PC-3 (cell line): ENCODE results near the gene KDM4C. TPM values are rescaled to one million over a fixed set of nuclear protein-coding genes. Genes with fewer than 3 reads are reported as not detected.

Experiments used
- ATAC-seq: fragments of 200-7000 bp; cut with Tn5 transposase; 2 replicates; pipeline ENCODE4 v1.9.1; 2020; ENCODE audit warnings: mild to moderate bottlenecking, moderate library complexity
- BruUV-seq: library from RNA; stranded (reverse); fragments of 400-500 nt; replicated peaks from 2 replicates; lab custom pipeline; 2021; lab: Mats Ljungman, UMichigan
- CTCF ChIA-PET: fragments of 300-600 bp; sonication (Branson Sonifier 250); formaldehyde crosslinking; loops from one replicate; lab custom pipeline; 2022; ENCODE audit warnings: antibody characterized with exemption; lab: Charles Lee
- POLR2A ChIA-PET: fragments of 300-600 bp; sonication (Branson Sonifier 250); formaldehyde crosslinking; loops from one replicate; lab custom pipeline; 2022; ENCODE audit warnings: antibody characterized with exemption; ENCODE audit not compliant: unreplicated experiment; lab: Charles Lee
- DNase-seq: peaks from one replicate; pipeline ENCODE4 v3.0.0-alpha.2; 2015
- H2AFZ ChIP-seq: fragments of 300-600 bp; sonication (generic); 2 replicates; pipeline ENCODE4 v1.6.0; 2016; ENCODE audit warnings: antibody characterized with exemption, low read length
- H3F3A ChIP-seq: fragments of 300-600 bp; sonication (generic); one replicate; pipeline ENCODE4 v1.6.0; 2017; ENCODE audit warnings: antibody characterized with exemption, low read length, control low read depth, mild to moderate bottlenecking; ENCODE audit not compliant: unreplicated experiment
- H3K27ac ChIP-seq: fragments of 300-600 bp; sonication (generic); 2 replicates; pipeline ENCODE4 v1.5.1; 2016; ENCODE audit warnings: mild to moderate bottlenecking, low read length
- H3K27me3 ChIP-seq: fragments of 300-600 bp; sonication (generic); 2 replicates; pipeline ENCODE4 v1.6.1; 2016; ENCODE audit warnings: low read length, mixed read lengths
- H3K36me3 ChIP-seq: fragments of 300-600 bp; sonication (generic); 2 replicates; pipeline ENCODE4 v1.6.1; 2016; ENCODE audit warnings: low read depth, mixed run types, low read length, mixed read lengths
- H3K4me1 ChIP-seq: fragments of 300-600 bp; sonication (generic); 2 replicates; pipeline ENCODE4 v1.5.1; 2016; ENCODE audit warnings: low read length; ENCODE audit not compliant: insufficient read depth
- H3K4me2 ChIP-seq: fragments of 300-600 bp; sonication (generic); 2 replicates; pipeline ENCODE4 v1.6.0; 2016; ENCODE audit warnings: low read length
- H3K4me3 ChIP-seq: fragments of 300-600 bp; sonication (generic); 2 replicates; pipeline ENCODE4 v1.5.1; 2016; ENCODE audit warnings: mild to moderate bottlenecking, low read length, mixed read lengths
- H3K79me2 ChIP-seq: fragments of 300-600 bp; sonication (generic); 2 replicates; pipeline ENCODE4 v1.6.1; 2017; ENCODE audit warnings: low read length, mixed read lengths
- H3K9ac ChIP-seq: fragments of 300-600 bp; sonication (generic); 2 replicates; pipeline ENCODE4 v1.6.0; 2016; ENCODE audit warnings: mild to moderate bottlenecking, low read length
- H3K9me2 ChIP-seq: fragments of 300-600 bp; sonication (generic); replicated peaks from 2 replicates; pipeline ENCODE4 v1.6.1; 2016; ENCODE audit warnings: mixed run types, low read length, mixed read lengths
- H3K9me3 ChIP-seq: fragments of 300-600 bp; sonication (generic); 2 replicates; pipeline ENCODE4 v1.6.1; 2016; ENCODE audit warnings: low read length, mixed read lengths
- H4K20me1 ChIP-seq: fragments of 300-600 bp; sonication (generic); 2 replicates; pipeline ENCODE4 v1.6.1; 2016; ENCODE audit warnings: low read length, mixed read lengths
- CTCF ChIP-seq: fragments of 300-600 bp; sonication (generic); conservative IDR thresholded peaks from 2 replicates; pipeline ENCODE4 v1.5.1; 2017; ENCODE audit warnings: antibody characterized with exemption, low read depth, mild to moderate bottlenecking, low read length
- EZH2 ChIP-seq: fragments of 300-600 bp; sonication (generic); IDR thresholded peaks from one replicate; pipeline ENCODE4 v1.6.1; 2017; ENCODE audit warnings: antibody characterized with exemption, mild to moderate bottlenecking, low read length; ENCODE audit not compliant: unreplicated experiment
- EZH2phosphoT487 ChIP-seq: fragments of 300-600 bp; sonication (generic); IDR thresholded peaks from 2 replicates; pipeline ENCODE4 v1.6.1; 2018; ENCODE audit warnings: mild to moderate bottlenecking, antibody characterized with exemption, low read length, borderline replicate concordance
- intact Hi-C: fragments of 100-400 bp; cut with micrococcal nuclease; formaldehyde crosslinking; loops from 2 replicates; pipeline ENCODE4 v1.9.0; 2023
- total RNA-seq: library from RNA; depleted of rRNA; stranded (reverse); fragments of >200 nt; gene quantifications from 2 replicates; pipeline ENCODE4 v1.2.3, GENCODE V29; 2014

Gene KDM4C
- total RNA-seq, 1 experiment from 2014 or later: 27.0 TPM

- ChIA-PET CTCF (no interaction called here), POLR2A (no interaction called here)
- Histone ChIP-seq H3F3A (no peaks in the 10 kb centered on the region), H3K4me1 (no peaks in the 10 kb centered on the region), H3K36me3 (no peaks in the 10 kb centered on the region), H3K9ac (no peak overlapping the region), H3K4me3 (no peak overlapping the region), H2AFZ (no peak overlapping the region), H3K79me2 (no peaks in the 10 kb centered on the region), H4K20me1 (no peaks in the 10 kb centered on the region), H3K9me2 (no peaks in the 10 kb centered on the region), H3K9me3 (no peaks in the 10 kb centered on the region), H3K27ac (no peak overlapping the region), H3K27me3 (no peaks in the 10 kb centered on the region), H3K4me2 (no peak overlapping the region)
- no peak for ATAC-seq
- peak; percentile 13 for DNase-seq
- BruUV-seq: no TSS peak
- no peak for TF ChIP-seq CTCF
- intact Hi-C loops: no loop called here
Measured at GRCh38 chr9:6973762-6974161, 216.0 kb downstream of the KDM4C start.

- intact Hi-C loops: no loop called here
- no TSS peak for BruUV-seq
- CTCF ChIA-PET: no interaction called here
- Histone ChIP-seq H3K36me3 (no peaks in the 10 kb centered on the region), H3K27me3 (no peaks in the 10 kb centered on the region), H3K4me1 (no peaks in the 10 kb centered on the region), H3K9ac (no peak overlapping the region), H3K4me3 (no peak overlapping the region), H4K20me1 (no peaks in the 10 kb centered on the region), H3K4me2 (no peak overlapping the region), H2AFZ (no peak overlapping the region), H3F3A (no peaks in the 10 kb centered on the region), H3K9me2 (no peaks in the 10 kb centered on the region), H3K9me3 (no peaks in the 10 kb centered on the region), H3K79me2 (no peaks in the 10 kb centered on the region), H3K27ac (no peak overlapping the region)
- ATAC-seq (no peak), DNase-seq (no peak)
- POLR2A ChIA-PET: no interaction called here
- TF ChIP-seq EZH2phosphoT487 (no peak), CTCF (no peak), EZH2 (no peak)
Measured at GRCh38 chr9:6975198-6975597, 217.4 kb downstream of the KDM4C start.

GRCh38 chr9:6977761-6978160 is 220.0 kb downstream of the KDM4C start:
- Histone ChIP-seq H3K4me2 (no peak overlapping the region), H2AFZ (no peak overlapping the region), H3K36me3 (no peaks in the 10 kb centered on the region), H4K20me1 (no peaks in the 10 kb centered on the region), H3K9ac (no peak overlapping the region), H3K9me3 (no peaks in the 10 kb centered on the region), H3K4me1 (no peaks in the 10 kb centered on the region), H3K27me3 (no peaks in the 10 kb centered on the region), H3K4me3 (no peak overlapping the region), H3F3A (no peaks in the 10 kb centered on the region), H3K79me2 (no peaks in the 10 kb centered on the region), H3K27ac (no peak overlapping the region), H3K9me2 (no peaks in the 10 kb centered on the region)
- no peak for DNase-seq
- CTCF ChIA-PET: no interaction called here
- POLR2A ChIA-PET: no interaction called here
- no peak for TF ChIP-seq EZH2
- no TSS peak for BruUV-seq
- no peak for ATAC-seq
- intact Hi-C loops: no loop called here
